H1 (cell line): ENCODE data around the gene UBE2E2. TPM values are rescaled to one million over a fixed set of nuclear protein-coding genes. Genes with fewer than 3 reads are reported as not detected.

Experiments
- CTCF ChIA-PET: fragments of 300-600 bp; sonication (Branson Sonifier 250); formaldehyde crosslinking; loops from one replicate; lab custom pipeline; 2021; ENCODE audit not compliant: partially characterized antibody; lab: Charles Lee
- POLR2A ChIA-PET: fragments of 300-600 bp; sonication (Branson Sonifier 250); formaldehyde crosslinking; loops from one replicate; lab custom pipeline; 2021; ENCODE audit warnings: inconsistent platforms; ENCODE audit not compliant: partially characterized antibody; lab: Charles Lee
- DNase-seq, 2 experiments: peaks; one replicate each; pipeline versions ENCODE4 v3.0.0 to v3.0.0-alpha.2; 2010 to 2022; ENCODE audit warnings: low spot score in 2 of 2, low read depth in 1 of 2, mixed read lengths in 1 of 2
- FAIRE-seq: peaks from 2 replicates; lab custom pipeline; 2011; peaks lifted over from hg19 to GRCh38; lab: Jason Lieb, UNC
- H2AFZ ChIP-seq: 2 replicates; pipeline ENCODE4 v1.8.1; 2012; ENCODE audit warnings: low read length, inconsistent platforms
- H2AK5ac ChIP-seq: 2 replicates; pipeline ENCODE4 v1.6.1; 2013; ENCODE audit warnings: low read depth, low read length
- H2BK120ac ChIP-seq: replicated peaks from 2 replicates; pipeline ENCODE3; 2013; ENCODE audit warnings: low read depth, low read length, inconsistent platforms
- H2BK12ac ChIP-seq: 2 replicates; pipeline ENCODE4 v1.6.1; 2013; ENCODE audit warnings: low read depth, low read length
- H2BK15ac ChIP-seq: 2 replicates; pipeline ENCODE4 v1.6.1; 2013; ENCODE audit warnings: low read length
- H2BK20ac ChIP-seq: 2 replicates; pipeline ENCODE4 v1.6.1; 2013; ENCODE audit warnings: low read length
- H2BK5ac ChIP-seq: 2 replicates; pipeline ENCODE4 v1.6.1; 2013; ENCODE audit warnings: low read depth, low read length
- H3K14ac ChIP-seq: 2 replicates; pipeline ENCODE4 v1.6.1; 2013; ENCODE audit warnings: inconsistent platforms; ENCODE audit not compliant: insufficient read length
- H3K18ac ChIP-seq: 2 replicates; pipeline ENCODE4 v1.6.1; 2013; ENCODE audit warnings: low read length; ENCODE audit errors: extremely low read depth
- H3K23ac ChIP-seq: 2 replicates; pipeline ENCODE4 v1.6.1; 2013; ENCODE audit warnings: inconsistent platforms; ENCODE audit not compliant: insufficient read length
- H3K23me2 ChIP-seq: 2 replicates; pipeline ENCODE4 v1.6.1; 2013; ENCODE audit warnings: low read depth, low read length
- H3K27ac ChIP-seq: 2 replicates; pipeline ENCODE4 v1.6.1; 2011; ENCODE audit warnings: low read depth, low read length, inconsistent platforms
- H3K27me3 ChIP-seq, 4 experiments: replicated peaks in 1 of 4; 1 replicate in 1 of 4; 2 replicates in 3 of 4; pipeline versions ENCODE4 v1.6.1 to v1.8.1; 2011 to 2013; ENCODE audit warnings: low read length in 3 of 4, mild to moderate bottlenecking in 3 of 4, inconsistent platforms in 2 of 4, mixed read lengths in 2 of 4, moderate library complexity in 1 of 4; ENCODE audit not compliant: control insufficient read depth in 3 of 4, insufficient read depth in 3 of 4; ENCODE audit errors: extremely low read depth in 1 of 4
- H3K36me3 ChIP-seq, 4 experiments: 2 replicates each; pipeline versions ENCODE4 v1.6.1 to v1.8.1; 2011 to 2013; ENCODE audit warnings: mild to moderate bottlenecking in 4 of 4, low read length in 3 of 4, moderate library complexity in 2 of 4, control low read depth in 1 of 4, inconsistent platforms in 1 of 4; ENCODE audit not compliant: insufficient read depth in 4 of 4, control insufficient read depth in 2 of 4
- H3K4ac ChIP-seq: replicated peaks from 2 replicates; pipeline ENCODE3; 2013; ENCODE audit warnings: low read length, low read depth, mixed read lengths, inconsistent platforms; ENCODE audit not compliant: insufficient read length
- H3K4me1 ChIP-seq, 4 experiments: replicated peaks in 1 of 4; 1 replicate in 1 of 4; 2 replicates in 3 of 4; pipeline versions ENCODE4 v1.6.1 to v1.8.1; 2011 to 2013; ENCODE audit warnings: low read length in 3 of 4, inconsistent platforms in 2 of 4, mixed read lengths in 1 of 4; ENCODE audit not compliant: insufficient read depth in 4 of 4, control insufficient read depth in 3 of 4
- H3K4me2 ChIP-seq, 2 experiments: 2 replicates each; pipeline versions ENCODE4 v1.6.1 to v1.8.1; 2011 to 2013; ENCODE audit warnings: low read depth in 2 of 2, low read length in 2 of 2, control low read depth in 1 of 2, inconsistent platforms in 1 of 2, mild to moderate bottlenecking in 1 of 2; ENCODE audit not compliant: insufficient read depth in 1 of 2
- H3K4me3 ChIP-seq, 4 experiments: fragments of 200-600, 300-600 bp in 1 of 4; sonication (generic), shearing (Covaris generic), sonication (Bioruptor Twin) in 1 of 4; 2 replicates each; pipeline versions ENCODE4 v1.5.1 to v1.8.1; 2011 to 2016; ENCODE audit warnings: low read length in 4 of 4, low read depth in 3 of 4, control low read depth in 2 of 4, inconsistent platforms in 2 of 4, mild to moderate bottlenecking in 2 of 4, mixed read lengths in 1 of 4, moderate library complexity in 1 of 4; ENCODE audit not compliant: insufficient read depth in 2 of 4; ENCODE audit errors: extremely low read depth in 1 of 4
- H3K56ac ChIP-seq: replicated peaks from 2 replicates; pipeline ENCODE3; 2013; ENCODE audit warnings: low read depth, mild to moderate bottlenecking, mixed read lengths, low read length, inconsistent platforms; ENCODE audit not compliant: insufficient read length
- H3K79me1 ChIP-seq: 2 replicates; pipeline ENCODE4 v1.6.1; 2013; ENCODE audit warnings: low read depth, low read length, control low read depth
- H3K79me2 ChIP-seq, 2 experiments: 2 replicates each; pipeline versions ENCODE4 v1.6.1 to v1.8.1; 2012 to 2013; ENCODE audit warnings: low read length in 2 of 2, mild to moderate bottlenecking in 2 of 2, inconsistent platforms in 1 of 2; ENCODE audit not compliant: insufficient read depth in 2 of 2, control insufficient read depth in 1 of 2
- H3K9ac ChIP-seq, 4 experiments: replicated peaks in 1 of 4; 1 replicate in 1 of 4; 2 replicates in 3 of 4; pipeline versions ENCODE4 v1.6.1 to v1.8.1; 2011 to 2013; ENCODE audit warnings: low read depth in 3 of 4, low read length in 3 of 4, control low read depth in 2 of 4, mild to moderate bottlenecking in 2 of 4, moderate library complexity in 2 of 4, inconsistent platforms in 1 of 4; ENCODE audit errors: extremely low read depth in 1 of 4
- H3K9me3 ChIP-seq, 2 experiments: 2 replicates each; pipeline versions ENCODE4 v1.6.1 to v1.8.1; 2012 to 2013; ENCODE audit warnings: mild to moderate bottlenecking in 2 of 2, moderate library complexity in 2 of 2, control low read depth in 1 of 2, inconsistent platforms in 1 of 2, low read depth in 1 of 2, low read length in 1 of 2, mixed read lengths in 1 of 2; ENCODE audit not compliant: insufficient read depth in 2 of 2
- H4K20me1 ChIP-seq, 2 experiments: replicated peaks in 1 of 2; 2 replicates each; pipeline versions ENCODE3 to v1.8.1; 2011 to 2013; ENCODE audit warnings: inconsistent platforms in 2 of 2, low read length in 2 of 2, mild to moderate bottlenecking in 1 of 2; ENCODE audit not compliant: insufficient read depth in 2 of 2, control insufficient read depth in 1 of 2
- H4K5ac ChIP-seq: 2 replicates; pipeline ENCODE4 v1.6.1; 2013; ENCODE audit warnings: low read length, low read depth, mixed read lengths, inconsistent platforms; ENCODE audit not compliant: insufficient read length
- H4K8ac ChIP-seq: 2 replicates; pipeline ENCODE4 v1.8.0; 2013; ENCODE audit warnings: mild to moderate bottlenecking, moderate library complexity, low read length, inconsistent platforms; ENCODE audit not compliant: insufficient read depth; ENCODE audit errors: extremely low read depth
- H4K91ac ChIP-seq: replicated peaks from 2 replicates; pipeline ENCODE3; 2013; ENCODE audit warnings: low read length, mixed read lengths, inconsistent platforms; ENCODE audit not compliant: insufficient read length
- RXRA ChIP-seq: IDR thresholded peaks from 2 replicates; pipeline ENCODE4 v1.6.1; 2011; ENCODE audit warnings: low read depth, mild to moderate bottlenecking, low read length, moderate library complexity; ENCODE audit not compliant: insufficient read depth
- WGBS, 2 experiments: shearing (Covaris generic) in 1 of 2; methylation state at CpG; one replicate each; pipeline versions ENCODE4 v1.1.6 to v1.1.7; 2013 to 2015; ENCODE audit warnings: low lambda C conversion rate in 2 of 2, mixed read lengths in 2 of 2, inconsistent platforms in 1 of 2, low coverage in 1 of 2, missing lambda C conversion rate in 1 of 2; ENCODE audit not compliant: insufficient replicate concordance in 2 of 2, insufficient coverage in 1 of 2, insufficient read length in 1 of 2; ENCODE audit errors: extremely low coverage in 1 of 2, missing lambda C conversion rate in 1 of 2; 5-methylcytosine and 5-hydroxymethylcytosine counted together
- polyA plus RNA-seq, 7 experiments: library from polyadenylated mRNA; depleted of rRNA in 3 of 7; stranded (reverse) in 5 of 7; unstranded in 2 of 7; fragments of >200 nt in 5 of 7; fragments of 200-250 nt in 2 of 7; gene quantifications; 1 replicate in 5 of 7; 2 replicates in 1 of 7; 4 replicates in 1 of 7; pipeline versions ENCODE4 v1.2.1 to v1.2.3, GENCODE V29; 2011 to 2013; ENCODE audit warnings: missing spikeins in 2 of 7, mixed read lengths in 2 of 7
- total RNA-seq: library from RNA; stranded (reverse); fragmentation: NEBNext Ultra II Directional; extraction: Animal tissue kit (Norgen Biotek cat#: 25700); gene quantifications from 2 replicates; pipeline ENCODE4 v1.2.1, GENCODE V29; 2021
- TF ChIP-seq, protein P1 (sequence below): IDR thresholded peaks from 2 replicates; pipeline ENCODE4 v1.6.1; 2011; ENCODE audit warnings: low read depth, mild to moderate bottlenecking, low read length; ENCODE audit not compliant: insufficient read depth

Gene UBE2E2
- total and polyA plus RNA-seq, 2 of the 8 experiments (the other 6 are each of a cell fraction or from before 2014, with no cell fraction given) = 57.6 to 70.6 TPM

DNA sequence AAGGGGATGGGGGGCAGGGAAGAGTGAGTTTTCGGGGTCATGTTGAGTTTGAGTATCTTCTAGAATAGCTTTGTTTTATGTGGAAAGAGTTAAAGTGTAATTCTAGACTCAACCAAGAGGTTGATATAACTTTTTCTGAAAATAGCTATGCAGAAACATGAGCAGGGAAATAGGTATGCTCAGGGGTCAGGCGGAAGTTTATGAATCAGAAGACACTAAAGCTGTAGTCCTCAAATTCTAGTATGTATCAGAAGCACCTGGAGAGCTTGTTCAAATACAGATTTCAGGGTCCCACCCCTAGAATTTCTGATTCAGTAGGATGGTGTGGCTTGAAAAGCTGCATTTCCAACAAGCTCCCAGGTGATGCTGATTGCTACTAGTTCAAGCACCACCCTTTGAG, 37.6 kb upstream of the UBE2E2 start:
- Histone ChIP-seq H2BK15ac (no peak overlapping the region), H3K56ac (no peak overlapping the region), H3K79me1 (no peaks in the 10 kb centered on the region), H3K4me3 (no peak overlapping the region), H3K36me3 (no peaks in the 10 kb centered on the region), H2AFZ (no peak overlapping the region), H2BK120ac (no peak overlapping the region), H3K23ac (no peak overlapping the region), H2BK20ac (no peak overlapping the region), H3K14ac (no peak overlapping the region), H4K91ac (no peak overlapping the region), H3K4ac (no peak overlapping the region), H3K9ac (no peak overlapping the region), H3K27me3 (no peaks in the 10 kb centered on the region), H3K18ac (no peak overlapping the region), H2BK5ac (no peak overlapping the region), H3K4me2 (no peak overlapping the region), H2AK5ac (no peak overlapping the region), H3K79me2 (no peaks in the 10 kb centered on the region), H4K5ac (no peak overlapping the region), H3K27ac (no peak overlapping the region), H3K9me3 (no peaks in the 10 kb centered on the region), H3K23me2 (no peaks in the 10 kb centered on the region; the same call in 1 of the 2 replicates), H4K20me1 (no peaks in the 10 kb centered on the region), H4K8ac (no peak overlapping the region), H2BK12ac (no peak overlapping the region), H3K4me1 (peaks cover 0 to 4% (median 0%) of the 10 kb centered on the region in 4 experiments; a peak in 3 of 7 replicates)
- ChIA-PET POLR2A (no interaction called here), CTCF (interaction anchor here (0.6 to 1.5 kb wide), 5 partner anchors 13 to 996 kb away, joined by 3 to 5 read pairs (median 4); no protein-coding TSS in a partner anchor)
- WGBS, 2 experiments = 92% methylated on average over 2 of the region's 2 CpGs; no CpG with 5 or more reads in 1 of the 2 experiments
- FAIRE-seq = no peak
- no peak for DNase-seq
- TF ChIP-seq, protein P1, sequence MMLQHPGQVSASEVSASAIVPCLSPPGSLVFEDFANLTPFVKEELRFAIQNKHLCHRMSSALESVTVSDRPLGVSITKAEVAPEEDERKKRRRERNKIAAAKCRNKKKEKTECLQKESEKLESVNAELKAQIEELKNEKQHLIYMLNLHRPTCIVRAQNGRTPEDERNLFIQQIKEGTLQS = no peak
- TF ChIP-seq RXRA = no peak
